Stimulated activated CD4-positive, alpha-beta T cell treated with anti-CD3 and anti-CD28 coated beads, Interleukin-1b, Interleukin-23, amount 100 ng/mL, for 24 hours (primary cell): ENCODE measurements around the gene SLC26A9.
A peak's percentile ranks its signal among the peaks of the same experiment; 100 is the strongest.
"Not testable (repeated sequence)": the region's sequence is repeated elsewhere in the genome, so short reads cannot be mapped to it uniquely, and the experiment has no call there.

Experiments used
- DNase-seq, 4 experiments: peaks; one replicate each; pipeline ENCODE4 v3.0.0-alpha.2; 2020; ENCODE audit warnings: low read depth in 4 of 4, low spot score in 1 of 4

SLC26A9 gene

GRCh38 chr1:205927247-205927646 is 16.0 kb downstream of the SLC26A9 start:
- no peak for DNase-seq

GRCh38 chr1:205926636-205927035 is 16.6 kb downstream of the SLC26A9 start:
- DNase-seq: no peak

GRCh38 chr1:205926213-205926612 is 17.0 kb downstream of the SLC26A9 start:
- DNase-seq: no peak

- DNase-seq: no peak
Observed at GRCh38 chr1:205925736-205926135, 17.5 kb downstream of the SLC26A9 start.

GRCh38 chr1:205924460-205924790 is 18.8 kb downstream of the SLC26A9 start:
- no peak for DNase-seq

- DNase-seq: no peak
Observed at GRCh38 chr1:205923651-205924459, 19.4 kb downstream of the SLC26A9 start.

DNA sequence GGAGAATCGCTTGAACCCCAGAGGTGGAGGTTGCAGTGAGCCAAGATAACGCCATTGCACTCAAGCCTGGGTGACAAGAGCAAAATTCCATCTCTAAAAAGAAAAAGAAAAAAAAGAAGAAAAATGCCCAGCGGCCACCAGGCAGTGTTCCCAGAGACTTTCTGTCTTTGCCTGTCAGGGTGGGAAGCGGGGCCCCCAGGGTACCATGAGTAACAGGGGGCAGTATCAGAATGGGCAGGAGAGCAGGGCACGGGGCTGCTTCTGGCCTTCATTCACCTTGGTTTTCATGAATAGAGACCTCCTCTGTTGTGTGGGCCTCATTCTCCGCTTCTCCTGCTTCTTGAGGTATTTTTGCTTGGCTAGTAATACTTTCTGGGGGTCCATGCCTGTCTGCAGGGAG is 20.4 kb downstream of the SLC26A9 start:
- no peak for DNase-seq

GRCh38 chr1:205922314-205922713 is 20.9 kb downstream of the SLC26A9 start:
- no peak for DNase-seq

DNA sequence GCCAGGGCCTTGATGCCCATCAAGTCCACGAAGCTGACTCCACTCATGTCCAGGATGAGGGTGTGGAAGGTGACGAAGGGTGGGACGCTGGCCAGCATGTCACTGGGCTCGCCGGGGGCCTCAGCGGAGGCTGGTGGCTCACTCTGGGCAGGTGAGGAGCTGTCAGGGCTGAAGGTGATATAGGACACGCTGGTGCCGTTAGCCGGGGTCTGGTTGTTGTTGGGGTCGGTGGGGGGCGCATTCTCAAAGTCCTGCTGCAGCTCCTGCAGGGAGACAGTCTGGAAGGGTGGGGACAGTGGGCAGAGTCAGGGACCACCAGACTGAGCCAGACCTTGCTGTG is 21.7 kb downstream of the SLC26A9 start:
- DNase-seq: no peak

GRCh38 chr1:205920861-205921569 is 22.2 kb downstream of the SLC26A9 start:
- no peak for DNase-seq

DNA sequence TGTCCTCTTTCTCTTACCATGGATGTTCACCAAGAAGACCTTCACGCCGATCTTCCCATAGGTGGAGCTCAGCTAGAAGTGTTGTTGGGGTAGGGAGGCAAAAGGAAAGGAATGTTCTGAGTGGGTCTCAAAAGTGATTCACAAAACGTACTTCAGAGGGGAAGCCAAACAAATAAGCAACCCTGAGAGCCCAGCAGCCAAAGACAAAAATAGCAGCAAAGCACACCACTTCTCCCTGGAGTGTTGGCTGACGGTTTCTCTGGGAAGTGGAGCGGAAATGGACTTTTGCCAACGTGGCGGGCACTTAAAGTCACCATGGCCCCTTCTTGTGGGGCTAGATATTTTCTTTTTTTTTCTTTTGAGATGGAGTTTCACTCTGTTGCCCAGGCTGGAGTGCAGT is 23.1 kb downstream of the SLC26A9 start:
- no peak for DNase-seq

- DNase-seq: peak; percentile 44 to 57 (median 50)
Observed at GRCh38 chr1:205918955-205919746, 24.1 kb downstream of the SLC26A9 start.

DNA sequence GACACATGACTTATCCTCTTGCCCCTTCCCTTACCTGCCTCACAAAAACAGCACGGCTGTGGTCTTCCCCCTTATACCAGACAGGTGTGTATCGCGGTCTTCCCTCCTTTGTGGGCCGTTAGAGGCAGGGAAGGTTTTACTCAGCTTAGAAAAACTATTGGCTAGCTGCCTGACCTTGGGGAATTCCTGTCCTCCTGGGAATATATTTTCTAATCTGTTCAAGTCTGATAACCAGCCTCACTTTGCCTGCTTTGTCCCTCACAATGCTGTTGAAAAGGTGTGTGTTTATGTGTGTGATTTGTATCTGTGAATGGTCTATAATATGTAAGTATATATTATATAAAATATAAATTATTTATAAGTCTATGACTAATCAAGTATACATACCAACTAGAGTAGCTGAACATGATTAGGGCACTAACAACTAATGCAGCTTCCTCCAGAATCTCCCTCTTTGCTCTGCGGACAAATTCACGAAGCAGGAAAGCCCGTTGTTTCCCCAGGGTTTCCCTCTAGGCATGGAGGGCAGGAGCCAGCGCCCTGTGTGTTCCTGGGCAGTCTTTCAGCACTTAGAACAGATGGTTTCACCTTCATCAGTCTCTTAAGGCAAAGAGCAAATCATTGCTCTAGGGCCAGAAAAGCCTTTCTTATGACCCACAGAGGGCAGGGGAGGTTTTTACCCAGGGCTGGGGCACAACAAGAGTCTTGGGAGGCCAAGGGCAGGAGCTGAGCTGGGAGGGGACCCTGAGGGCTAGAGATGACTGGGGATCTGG is 25.6 kb downstream of the SLC26A9 start:
- DNase-seq: no peak

DNA sequence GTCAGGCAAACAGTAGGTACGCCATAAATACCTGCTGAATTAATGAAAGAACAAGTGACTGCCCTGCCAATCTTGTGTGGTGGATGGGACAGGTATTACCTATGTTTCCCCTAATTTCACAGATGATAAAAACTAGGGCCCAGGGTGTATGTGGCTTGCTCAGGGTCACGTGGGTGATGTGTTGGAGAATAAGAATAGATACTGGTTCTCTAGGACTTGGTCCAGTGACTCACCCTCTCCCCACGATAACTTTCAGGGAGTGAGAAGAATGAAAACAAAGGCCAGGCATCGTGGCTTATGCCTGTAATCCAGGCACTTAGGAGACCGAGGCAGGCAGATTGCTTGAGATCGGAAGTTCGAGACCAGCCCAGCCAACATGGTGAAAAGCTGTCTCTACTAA is 26.7 kb downstream of the SLC26A9 start:
- no peak for DNase-seq

DNA sequence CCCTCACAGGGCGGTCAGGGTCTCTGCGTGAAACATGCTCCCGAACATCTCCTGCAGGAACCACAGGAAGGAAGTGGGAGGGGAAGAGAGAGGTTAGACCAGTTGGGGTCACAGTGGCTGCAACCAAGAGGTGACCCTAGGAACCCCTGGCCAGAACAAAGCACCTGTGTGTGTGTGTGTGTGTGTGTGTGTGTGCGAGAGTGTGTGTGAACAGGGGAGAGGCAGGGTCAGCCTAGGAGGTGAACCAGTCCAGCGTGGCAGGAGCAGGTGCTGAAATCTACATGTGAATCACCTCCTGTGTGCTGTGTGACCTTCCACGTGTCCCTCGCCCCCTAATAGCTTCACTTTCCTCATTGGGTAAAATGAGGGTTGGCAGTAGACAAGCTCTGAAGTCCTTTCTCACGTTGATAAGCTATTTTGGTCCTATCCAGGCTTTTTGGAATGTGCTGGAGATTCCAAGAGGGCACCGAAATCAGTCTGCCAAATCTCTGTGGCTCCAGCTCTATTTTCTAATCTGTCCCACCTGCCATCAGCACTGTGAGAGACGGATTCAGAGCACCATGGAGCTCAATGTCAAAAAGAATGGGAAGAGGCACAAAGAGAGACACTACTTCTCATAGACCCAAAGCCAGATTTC is 27.8 kb downstream of the SLC26A9 start:
- DNase-seq: no peak

DNA sequence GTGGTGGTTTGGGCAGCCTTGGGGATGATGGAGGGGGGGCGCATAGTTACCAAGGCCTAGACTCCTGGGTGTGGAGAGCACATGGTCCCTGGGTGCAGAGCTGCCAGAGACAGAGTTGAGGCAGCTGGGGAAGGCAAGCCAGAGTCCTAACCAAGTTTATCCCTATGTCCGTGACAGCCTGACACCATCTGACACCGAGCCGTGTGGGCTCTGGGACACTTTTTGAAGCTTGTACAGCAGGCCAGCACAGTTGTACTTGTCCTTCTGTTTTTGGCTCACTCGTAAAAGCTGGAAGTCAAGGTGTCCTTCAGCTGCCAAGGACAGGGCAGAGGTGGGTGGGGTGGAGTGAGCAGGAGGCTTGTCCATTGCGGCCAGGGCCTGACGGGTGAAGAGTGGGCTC is 28.5 kb downstream of the SLC26A9 start:
- DNase-seq: no peak

- DNase-seq: no peak
Observed at GRCh38 chr1:205914155-205914507, 29.1 kb downstream of the SLC26A9 start.

GRCh38 chr1:205913451-205914154 is 29.7 kb downstream of the SLC26A9 start:
- DNase-seq: no peak

DNA sequence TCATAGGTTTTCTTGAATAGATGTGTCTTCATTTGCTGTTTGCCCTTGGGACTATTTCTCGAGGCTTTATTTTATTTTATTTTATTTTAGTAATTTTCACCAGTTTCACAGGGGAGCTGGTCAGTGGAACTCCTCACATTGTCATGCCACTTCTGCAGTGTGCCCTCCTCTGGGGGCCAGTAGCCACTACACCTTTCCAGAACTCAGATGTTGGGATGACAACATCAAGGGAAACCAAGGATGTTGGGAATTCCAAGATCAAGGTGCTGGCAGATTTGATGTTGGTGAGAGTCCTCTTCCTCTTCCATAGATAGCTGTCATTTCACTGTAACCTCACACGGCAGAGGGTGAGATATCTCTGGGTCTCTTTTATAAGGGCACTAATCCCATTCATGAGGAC is 35.5 kb downstream of the SLC26A9 start:
- DNase-seq: no peak

GRCh38 chr1:205905095-205905494 is 38.2 kb downstream of the SLC26A9 start:
- DNase-seq: not testable (repeated sequence)
